ENCODE measurements around the gene TEP1. TPM values are rescaled to one million over a fixed set of nuclear protein-coding genes. Genes with fewer than 3 reads are reported as not detected.
"Not testable (repeated sequence)": the region's sequence is repeated elsewhere in the genome, so short reads cannot be mapped to it uniquely, and the experiment has no call there.

Gene TEP1
- total RNA-seq, 2 donors from 2014 or later: 33.0 to 54.2 TPM

- Histone ChIP-seq H3K9me3 (no peaks in the 10 kb centered on the region), H3K4me3 (no peak overlapping the region), H3K27me3 (replicated peaks; ENCODE audit: insufficient read depth) (no peaks in the 10 kb centered on the region), H3K36me3 (peaks cover 26% of the 10 kb centered on the region), H3K27ac (no peak overlapping the region), H3K4me1 (ENCODE audit: control insufficient read depth in 1 of 2, low read depth in 2 of 2) (peaks cover 32 to 37% of the 10 kb centered on the region in 2 donors)
- ATAC-seq (ENCODE audit: insufficient number of reproducible peaks, low FRiP score, low read depth): no peak
- DNase-seq (ENCODE audit: low spot score): no peak
- no peak for TF ChIP-seq CTCF (IDR thresholded peaks at IDR 0.05)
These were observed 43.7 kb upstream of the TEP1 start for GRCh38 chr14:20456971-20457370.

GRCh38 chr14:20455355-20456300 lies 42.3 kb upstream of the TEP1 start:
- Histone ChIP-seq H3K27me3 (replicated peaks; ENCODE audit: insufficient read depth) (no peaks in the 10 kb centered on the region), H3K36me3 (peaks cover 33% of the 10 kb centered on the region), H3K27ac (peak overlapping the region; percentile 87 to 91), H3K4me3 (peak overlapping the region; percentile 88), H3K9me3 (no peaks in the 10 kb centered on the region), H3K4me1 (ENCODE audit: control insufficient read depth in 1 of 2, low read depth in 2 of 2) (peaks cover 31 to 36% of the 10 kb centered on the region in 2 donors)
- no peak for DNase-seq (ENCODE audit: low spot score)
- ATAC-seq (ENCODE audit: insufficient number of reproducible peaks, low FRiP score, low read depth): peak; percentile 44
- no peak for TF ChIP-seq CTCF (IDR thresholded peaks at IDR 0.05)

GRCh38 chr14:20454516-20455354 lies 41.4 kb upstream of the TEP1 start, which contains the start of the genes APEX1 and OSGEP:
APEX1 (plus strand) TSS chr14:20455226; CDS start chr14:20455646, 420 bp downstream.
OSGEP (minus strand) TSS chr14:20454812; CDS start chr14:20454683, 129 bp downstream.
- H3K27me3 ChIP-seq (replicated peaks; ENCODE audit: insufficient read depth): no peaks in the 10 kb centered on the region
- peaks cover 23 to 27% of the 10 kb centered on the region in 2 donors for H3K4me1 ChIP-seq (ENCODE audit: control insufficient read depth in 1 of 2, low read depth in 2 of 2)
- peak within 1 kb of the TSS; percentile 88 for H3K4me3 ChIP-seq
- H3K27ac ChIP-seq: peak within 1 kb of the TSS; percentile 87 to 91
- ATAC-seq (ENCODE audit: insufficient number of reproducible peaks, low FRiP score, low read depth): peak; percentile 91
- no peak for TF ChIP-seq CTCF (IDR thresholded peaks at IDR 0.05)
- peak; percentile 94 for DNase-seq (ENCODE audit: low spot score)
- peaks cover 41% of the 10 kb centered on the region for H3K36me3 ChIP-seq
- H3K9me3 ChIP-seq: no peaks in the 10 kb centered on the region

- ATAC-seq (ENCODE audit: insufficient number of reproducible peaks, low FRiP score, low read depth): not testable (repeated sequence)
These were observed 39.5 kb upstream of the TEP1 start for GRCh38 chr14:20452831-20453230.

GRCh38 chr14:20446889-20447288 lies 33.6 kb upstream of the TEP1 start:
- TF ChIP-seq CTCF (IDR thresholded peaks at IDR 0.05): no peak
- ATAC-seq (ENCODE audit: insufficient number of reproducible peaks, low FRiP score, low read depth): no peak
- peaks cover 49% of the 10 kb centered on the region for H3K36me3 ChIP-seq
- DNase-seq (ENCODE audit: low spot score): no peak
- H3K27ac ChIP-seq: no peak overlapping the region
- H3K4me3 ChIP-seq: no peak overlapping the region
- no peaks in the 10 kb centered on the region for H3K4me1 ChIP-seq (ENCODE audit: control insufficient read depth in 1 of 2, low read depth in 2 of 2)
- no peaks in the 10 kb centered on the region for H3K9me3 ChIP-seq
- H3K27me3 ChIP-seq (replicated peaks; ENCODE audit: insufficient read depth): no peaks in the 10 kb centered on the region

More at GRCh38 chr14:20452831-20453230, 39.5 kb upstream of the TEP1 start:
- H3K9me3 ChIP-seq; H3K27ac ChIP-seq; H3K27me3 ChIP-seq (replicated peaks; ENCODE audit: insufficient read depth); H3K4me3 ChIP-seq; DNase-seq (ENCODE audit: low spot score): not testable (repeated sequence)
- H3K36me3 ChIP-seq: peaks cover 46% of the 10 kb centered on the region
- H3K4me1 ChIP-seq (ENCODE audit: control insufficient read depth in 1 of 2, low read depth in 2 of 2): peaks cover 23 to 24% of the 10 kb centered on the region in 2 donors

- not testable (repeated sequence) for DNase-seq (ENCODE audit: low spot score); H3K27ac ChIP-seq; ATAC-seq (ENCODE audit: insufficient number of reproducible peaks, low FRiP score, low read depth); H3K4me3 ChIP-seq; H3K9me3 ChIP-seq; H3K4me1 ChIP-seq (ENCODE audit: control insufficient read depth in 1 of 2, low read depth in 2 of 2); H3K27me3 ChIP-seq (replicated peaks; ENCODE audit: insufficient read depth)
- peaks cover 25% of the 10 kb centered on the region for H3K36me3 ChIP-seq
These were observed 30.3 kb upstream of the TEP1 start for GRCh38 chr14:20443650-20444049.

Data from thoracic aorta (tissue), 2 donors.